GM23338 (cell line): Measurements from ENCODE around the gene CELF4. TPM values are rescaled to one million over a fixed set of nuclear protein-coding genes. Genes with fewer than 3 reads are reported as not detected.

ENCODE experiments used
- ATAC-seq: fragments of 200-7000 bp; cut with Tn5 transposase; 3 replicates; pipeline ENCODE4 v1.9.1; 2020
- DNase-seq: peaks from one replicate; pipeline ENCODE4 v3.0.0-alpha.2; 2015; ENCODE audit warnings: low spot score
- H2AFZ ChIP-seq: fragments of 200-600 bp; sonication (generic); 2 replicates; pipeline ENCODE4 v1.8.0; 2016; ENCODE audit warnings: antibody characterized with exemption, mild to moderate bottlenecking, moderate library complexity
- H3F3A ChIP-seq: fragments of 200-600 bp; sonication (generic); replicated peaks from 2 replicates; pipeline ENCODE4 v1.8.0; 2017; ENCODE audit warnings: antibody characterized with exemption, mixed run types, low read depth
- H3K27ac ChIP-seq: fragments of 200-600 bp; sonication (generic); 2 replicates; pipeline ENCODE4 v1.6.1; 2016; ENCODE audit warnings: low read depth
- H3K27me3 ChIP-seq: fragments of 200-600 bp; sonication (generic); 2 replicates; pipeline ENCODE4 v1.8.0; 2016; ENCODE audit warnings: mild to moderate bottlenecking, mixed run types, moderate library complexity; ENCODE audit not compliant: insufficient read depth
- H3K36me3 ChIP-seq: fragments of 200-600 bp; sonication (generic); 2 replicates; pipeline ENCODE4 v1.8.0; 2016; ENCODE audit warnings: mild to moderate bottlenecking; ENCODE audit not compliant: insufficient read depth
- H3K4me1 ChIP-seq: fragments of 200-600 bp; sonication (generic); 2 replicates; pipeline ENCODE4 v1.8.0; 2016; ENCODE audit warnings: mild to moderate bottlenecking, moderate library complexity; ENCODE audit not compliant: insufficient read depth
- H3K4me2 ChIP-seq: fragments of 200-600 bp; sonication (generic); 2 replicates; pipeline ENCODE4 v1.7.1; 2017; ENCODE audit warnings: mixed run types
- H3K4me3 ChIP-seq: fragments of 200-600 bp; sonication (generic); 2 replicates; pipeline ENCODE4 v1.6.1; 2016; ENCODE audit warnings: mixed run types
- H3K79me2 ChIP-seq: fragments of 200-600 bp; sonication (generic); replicated peaks from 2 replicates; pipeline ENCODE4 v1.8.0; 2017; ENCODE audit warnings: mild to moderate bottlenecking; ENCODE audit not compliant: insufficient read depth
- H3K9me2 ChIP-seq: fragments of 200-600 bp; sonication (generic); 2 replicates; pipeline ENCODE4 v1.8.0; 2017; ENCODE audit not compliant: insufficient read depth
- H4K20me1 ChIP-seq: fragments of 200-600 bp; sonication (generic); replicated peaks from 2 replicates; pipeline ENCODE4 v1.8.0; 2017; ENCODE audit warnings: mild to moderate bottlenecking; ENCODE audit not compliant: insufficient read depth
- H3K27ac Mint-ChIP-seq: 2 replicates; pipeline ENCODE4 v1.8.0; 2020; ENCODE audit warnings: inconsistent platforms, mild to moderate bottlenecking, moderate library complexity, mixed read lengths
- H3K27me3 Mint-ChIP-seq: 3 replicates; pipeline ENCODE4 v1.8.0; 2022; ENCODE audit warnings: low read depth, mild to moderate bottlenecking, moderate library complexity, mixed read lengths, inconsistent platforms; ENCODE audit not compliant: insufficient read depth, poor library complexity
- H3K36me3 Mint-ChIP-seq: 3 replicates; pipeline ENCODE4 v1.8.0; 2021; ENCODE audit warnings: low read depth, mild to moderate bottlenecking, inconsistent platforms, moderate library complexity, mixed read lengths
- H3K4me1 Mint-ChIP-seq: 3 replicates; pipeline ENCODE4 v1.8.0; 2020; ENCODE audit warnings: mild to moderate bottlenecking, inconsistent platforms, mixed read lengths
- H3K4me3 Mint-ChIP-seq: 3 replicates; pipeline ENCODE4 v1.8.0; 2021; ENCODE audit warnings: moderate library complexity, mild to moderate bottlenecking, inconsistent platforms, mixed read lengths
- H3K9me3 Mint-ChIP-seq: 3 replicates; pipeline ENCODE4 v1.8.0; 2020; ENCODE audit warnings: moderate library complexity, mild to moderate bottlenecking, inconsistent platforms, mixed read lengths
- CREB1 ChIP-seq: fragments of 250-450 bp; sonication (Bioruptor Pico); IDR thresholded peaks from 2 replicates; pipeline ENCODE4 v1.5.0; 2020; ENCODE audit warnings: low read depth, mild to moderate bottlenecking, moderate library complexity
- ETS1 ChIP-seq: IDR thresholded peaks from 2 replicates; pipeline ENCODE4 v1.6.1; 2016; ENCODE audit warnings: antibody characterized with exemption
- EZH2phosphoT487 ChIP-seq: fragments of 200-600 bp; sonication (generic); IDR thresholded peaks from one replicate; pipeline ENCODE4 v1.8.1; 2018; ENCODE audit warnings: antibody characterized with exemption; ENCODE audit not compliant: unreplicated experiment
- JUNB ChIP-seq: IDR thresholded peaks from one replicate; pipeline ENCODE4 v1.6.1; 2016; ENCODE audit warnings: antibody characterized with exemption; ENCODE audit not compliant: unreplicated experiment
- NANOG ChIP-seq: IDR thresholded peaks from 2 replicates; pipeline ENCODE4 v1.6.1; 2016; ENCODE audit warnings: antibody characterized with exemption, borderline replicate concordance
- POLR2AphosphoS5 ChIP-seq: IDR thresholded peaks from 2 replicates; pipeline ENCODE4 v1.6.1; 2016; ENCODE audit warnings: antibody characterized with exemption, low read depth
- REST ChIP-seq: IDR thresholded peaks from one replicate; pipeline ENCODE4 v1.6.1; 2018; ENCODE audit warnings: antibody characterized with exemption; ENCODE audit not compliant: unreplicated experiment
- STAT1 ChIP-seq: IDR thresholded peaks from one replicate; pipeline ENCODE4 v1.6.1; 2016; ENCODE audit warnings: antibody characterized with exemption; ENCODE audit not compliant: unreplicated experiment
- ZNF114 ChIP-seq: fragments of 250-450 bp; sonication (Bioruptor Pico); IDR thresholded peaks from 2 replicates; pipeline ENCODE4 v1.5.0; 2020; ENCODE audit warnings: mild to moderate bottlenecking, moderate library complexity
- ZNF331 ChIP-seq: fragments of 250-450 bp; sonication (Bioruptor Pico); IDR thresholded peaks from 2 replicates; pipeline ENCODE4 v1.5.0; 2020; ENCODE audit warnings: low read depth, mild to moderate bottlenecking, moderate library complexity
- ZNF462 ChIP-seq: fragments of 250-450 bp; sonication (Bioruptor Pico); IDR thresholded peaks from 2 replicates; pipeline ENCODE4 v1.5.0; 2020; ENCODE audit warnings: mild to moderate bottlenecking, moderate library complexity
- polyA plus RNA-seq: library from polyadenylated mRNA; unstranded; fragments of >200 nt; fragmentation: Nextera tagmentation; extraction: Ambion mirVana; gene quantifications from 2 replicates; pipeline ENCODE4 v1.2.1, GENCODE V29; 2016
- total RNA-seq: library from RNA; depleted of rRNA; stranded (reverse); fragments of >200 nt; shearing (Covaris generic); gene quantifications from 2 replicates; pipeline ENCODE4 v1.2.3, GENCODE V29; 2014

CELF4 gene
- total and polyA plus RNA-seq, 2 experiments from 2014 or later: 2.6 to 6.7 TPM

GRCh38 chr18:37535968-37536367 is 29.6 kb downstream of the CELF4 start (continued):
- TF ChIP-seq STAT1: no peak
- TF ChIP-seq POLR2AphosphoS5: no peak
- TF ChIP-seq REST: no peak
- TF ChIP-seq CREB1 (CRISPR knock-in tag): no peak
- TF ChIP-seq ZNF331: no peak
- TF ChIP-seq ZNF114 (CRISPR knock-in tag): no peak
- no peak for TF ChIP-seq EZH2phosphoT487
- TF ChIP-seq ETS1: no peak
- no peak for TF ChIP-seq JUNB
- no peak for TF ChIP-seq NANOG

- H3F3A ChIP-seq: peaks cover 2% of the 10 kb centered on the region; the same call in 1 of the 2 replicates
- no peak overlapping the region for H3K27ac ChIP-seq
- no peaks in the 10 kb centered on the region for H3K36me3 ChIP-seq
- Mint-ChIP-seq H3K4me1 (peaks cover 45% of the 10 kb centered on the region), H3K4me3 (no peak overlapping the region), H3K36me3 (no peaks in the 10 kb centered on the region; the same call in 2 of the 3 replicates), H3K27me3 (peaks cover 9% of the 10 kb centered on the region), H3K9me3 (no peaks in the 10 kb centered on the region), H3K27ac (no peak overlapping the region)
- peaks cover 33% of the 10 kb centered on the region for H3K4me1 ChIP-seq
- H2AFZ ChIP-seq: no peak overlapping the region
- H4K20me1 ChIP-seq: no peaks in the 10 kb centered on the region
- no peak for ATAC-seq
- no peak overlapping the region for H3K4me2 ChIP-seq
- H3K9me2 ChIP-seq: no peaks in the 10 kb centered on the region
- no peaks in the 10 kb centered on the region for H3K79me2 ChIP-seq
- no peak overlapping the region for H3K4me3 ChIP-seq
- no peak for DNase-seq
- no peaks in the 10 kb centered on the region for H3K27me3 ChIP-seq
- TF ChIP-seq ZNF462 (CRISPR knock-in tag) (no peak), EZH2phosphoT487 (no peak), STAT1 (no peak), CREB1 (CRISPR knock-in tag) (no peak), JUNB (no peak), ETS1 (no peak), NANOG (no peak), ZNF331 (no peak)
Measured at GRCh38 chr18:37534627-37535026, 31.0 kb downstream of the CELF4 start.
